Activated CD4-positive, alpha-beta memory T cell treated with anti-CD3 and anti-CD28 coated beads, Interleukin-2, amount 10 ng/mL, durations not matched to agents 7 days and 5 days (primary cell): ENCODE data around the gene CDHR1. TPM values are rescaled to one million over a fixed set of nuclear protein-coding genes. Genes with fewer than 3 reads are reported as not detected.
"Not testable (repeated sequence)": the region's sequence is repeated elsewhere in the genome, so short reads cannot be mapped to it uniquely, and the experiment has no call there.

Experiments used
- CTCF ChIA-PET: fragments of 350-600 bp; sonication (Branson Sonifier 250); formaldehyde crosslinking; loops from one replicate; lab custom pipeline; 2021; ENCODE audit warnings: antibody characterized with exemption, inconsistent platforms; lab: Charles Lee
- POLR2A ChIA-PET: fragments of 350-600 bp; sonication (Branson Sonifier 250); formaldehyde crosslinking; loops from one replicate; lab custom pipeline; 2021; ENCODE audit warnings: antibody characterized with exemption; lab: Charles Lee
- DNase-seq: peaks from one replicate; pipeline ENCODE4 v3.0.0-alpha.2; 2020
- H3K27ac Mint-ChIP-seq: one replicate; pipeline ENCODE4 v1.8.0; 2021; ENCODE audit warnings: mild to moderate bottlenecking, mixed read lengths
- H3K27me3 Mint-ChIP-seq: one replicate; pipeline ENCODE4 v1.8.0; 2021; ENCODE audit warnings: mixed read lengths
- H3K36me3 Mint-ChIP-seq: one replicate; pipeline ENCODE4 v1.8.0; 2021; ENCODE audit warnings: low read depth, mixed read lengths
- H3K4me1 Mint-ChIP-seq: one replicate; pipeline ENCODE4 v1.8.0; 2021; ENCODE audit warnings: mixed read lengths
- H3K4me3 Mint-ChIP-seq: one replicate; pipeline ENCODE4 v1.8.0; 2021; ENCODE audit warnings: mild to moderate bottlenecking, mixed read lengths
- H3K9me3 Mint-ChIP-seq: one replicate; pipeline ENCODE4 v1.8.0; 2021; ENCODE audit warnings: mixed read lengths
- total RNA-seq, 2 experiments: library from RNA; stranded (reverse); gene quantifications; one replicate each; pipeline ENCODE4 v1.2.3, GENCODE V29; 2021

Gene CDHR1
- total RNA-seq, 2 experiments from 2014 or later: 0.38 to 0.45 TPM

GRCh38 chr10:84163996-84164395 is 30.3 kb upstream of the CDHR1 start:
- POLR2A ChIA-PET: no interaction called here
- DNase-seq: no peak
- Mint-ChIP-seq H3K27ac (no peak overlapping the region), H3K27me3 (peaks cover 22% of the 10 kb centered on the region), H3K9me3 (no peaks in the 10 kb centered on the region), H3K4me1 (no peaks in the 10 kb centered on the region), H3K36me3 (no peaks in the 10 kb centered on the region), H3K4me3 (no peak overlapping the region)
- CTCF ChIA-PET: interaction anchor here (2.7 kb wide), 1 partner anchor 15 kb away, joined by 11 read pairs; no protein-coding TSS in a partner anchor

GRCh38 chr10:84164442-84164841 is 29.9 kb upstream of the CDHR1 start:
- no peaks in the 10 kb centered on the region for H3K36me3 Mint-ChIP-seq
- peaks cover 21% of the 10 kb centered on the region for H3K27me3 Mint-ChIP-seq
- H3K4me1 Mint-ChIP-seq: no peaks in the 10 kb centered on the region
- ChIA-PET POLR2A (no interaction called here), CTCF (interaction anchor here (2.7 kb wide), 1 partner anchor 16 kb away, joined by 11 read pairs; no protein-coding TSS in a partner anchor)
- no peak for DNase-seq
- H3K9me3 Mint-ChIP-seq: no peaks in the 10 kb centered on the region
- no peak overlapping the region for H3K4me3 Mint-ChIP-seq
- H3K27ac Mint-ChIP-seq: no peak overlapping the region

GRCh38 chr10:84166620-84167288 is 27.6 kb upstream of the CDHR1 start:
- Mint-ChIP-seq H3K9me3 (no peaks in the 10 kb centered on the region), H3K36me3 (no peaks in the 10 kb centered on the region), H3K4me1 (no peaks in the 10 kb centered on the region), H3K27me3 (peaks cover 14% of the 10 kb centered on the region), H3K4me3 (no peak overlapping the region), H3K27ac (no peak overlapping the region)
- ChIA-PET CTCF (interaction anchor here (1.8 kb wide), 1 partner anchor 19 kb away, joined by 3 read pairs; no protein-coding TSS in a partner anchor), POLR2A (no interaction called here)
- no peak for DNase-seq

- peaks cover 12% of the 10 kb centered on the region for H3K27me3 Mint-ChIP-seq
- CTCF ChIA-PET: interaction anchor here (1.8 kb wide), 1 partner anchor 19 kb away, joined by 3 read pairs; no protein-coding TSS in a partner anchor
Measured at GRCh38 chr10:84167289-84167653, 27.1 kb upstream of the CDHR1 start.

GRCh38 chr10:84168382-84168781 is 26.0 kb upstream of the CDHR1 start:
- H3K4me1 Mint-ChIP-seq, H3K27me3 Mint-ChIP-seq, POLR2A ChIA-PET, DNase-seq, H3K36me3 Mint-ChIP-seq, H3K9me3 Mint-ChIP-seq, H3K4me3 Mint-ChIP-seq, H3K27ac Mint-ChIP-seq: not testable (repeated sequence)
- CTCF ChIA-PET: interaction anchor here (1.1 kb wide), 1 partner anchor 19 kb away, joined by 3 read pairs; no protein-coding TSS in a partner anchor

More at GRCh38 chr10:84167289-84167653, 27.1 kb upstream of the CDHR1 start:
- H3K36me3 Mint-ChIP-seq, H3K27ac Mint-ChIP-seq, H3K4me1 Mint-ChIP-seq, POLR2A ChIA-PET, DNase-seq, H3K9me3 Mint-ChIP-seq, H3K4me3 Mint-ChIP-seq: not testable (repeated sequence)

GRCh38 chr10:84171237-84171636 is 23.1 kb upstream of the CDHR1 start:
- H3K4me3 Mint-ChIP-seq, DNase-seq, H3K9me3 Mint-ChIP-seq, H3K27me3 Mint-ChIP-seq, CTCF ChIA-PET, H3K36me3 Mint-ChIP-seq, H3K27ac Mint-ChIP-seq, H3K4me1 Mint-ChIP-seq, POLR2A ChIA-PET: not testable (repeated sequence)

- H3K27ac Mint-ChIP-seq, H3K27me3 Mint-ChIP-seq, H3K9me3 Mint-ChIP-seq, H3K4me3 Mint-ChIP-seq, DNase-seq, POLR2A ChIA-PET, H3K36me3 Mint-ChIP-seq, CTCF ChIA-PET, H3K4me1 Mint-ChIP-seq: not testable (repeated sequence)
Measured at GRCh38 chr10:84171700-84172466, 22.5 kb upstream of the CDHR1 start.

GRCh38 chr10:84172467-84173356 is 21.6 kb upstream of the CDHR1 start:
- H3K9me3 Mint-ChIP-seq: no peaks in the 10 kb centered on the region
- no peaks in the 10 kb centered on the region for H3K27me3 Mint-ChIP-seq
- ChIA-PET POLR2A (no interaction called here), CTCF (no interaction called here)
- H3K4me1 Mint-ChIP-seq: no peaks in the 10 kb centered on the region
- no peaks in the 10 kb centered on the region for H3K36me3 Mint-ChIP-seq
- H3K4me3 Mint-ChIP-seq: no peak overlapping the region
- no peak overlapping the region for H3K27ac Mint-ChIP-seq
- no peak for DNase-seq

GRCh38 chr10:84173501-84173929 is 20.8 kb upstream of the CDHR1 start, which contains the start of gene GPR15LG:
GPR15LG (plus strand) TSS chr10:84173801; CDS start chr10:84173852, 51 bp downstream.
- Mint-ChIP-seq H3K9me3 (no peaks in the 10 kb centered on the region), H3K4me3 (no peak within 1 kb of the TSS), H3K4me1 (no peaks in the 10 kb centered on the region), H3K36me3 (no peaks in the 10 kb centered on the region), H3K27ac (no peak within 1 kb of the TSS), H3K27me3 (no peaks in the 10 kb centered on the region)
- ChIA-PET CTCF (interaction anchor here (1.3 kb wide), 1 partner anchor 26 kb away, joined by 3 read pairs; no protein-coding TSS in a partner anchor), POLR2A (no interaction called here)
- DNase-seq: no peak

- CTCF ChIA-PET: no interaction called here
- no peak for DNase-seq
- no peaks in the 10 kb centered on the region for H3K36me3 Mint-ChIP-seq
- no peak overlapping the region for H3K4me3 Mint-ChIP-seq
- POLR2A ChIA-PET: interaction anchor here (1.4 kb wide), 1 partner anchor 37 kb away, joined by 3 read pairs; the partner anchor contains the start of gene GHITM
- H3K4me1 Mint-ChIP-seq: no peaks in the 10 kb centered on the region
- H3K27me3 Mint-ChIP-seq: no peaks in the 10 kb centered on the region
- no peak overlapping the region for H3K27ac Mint-ChIP-seq
- no peaks in the 10 kb centered on the region for H3K9me3 Mint-ChIP-seq
Measured at GRCh38 chr10:84175436-84175835, 18.9 kb upstream of the CDHR1 start.

- CTCF ChIA-PET: interaction anchor here (2.0 kb wide), 1 partner anchor 28 kb away, joined by 8 read pairs; no protein-coding TSS in a partner anchor
- H3K4me1 Mint-ChIP-seq: no peaks in the 10 kb centered on the region
- H3K9me3 Mint-ChIP-seq: no peaks in the 10 kb centered on the region
- DNase-seq: no peak
- H3K27ac Mint-ChIP-seq: peak overlapping the region; percentile 66
- POLR2A ChIA-PET: interaction anchor here (1.4 to 1.6 kb wide), 2 partner anchors 37 to 38 kb away, joined by 3 to 12 read pairs; partner anchors contain the start of gene GHITM
- no peak overlapping the region for H3K4me3 Mint-ChIP-seq
- no peaks in the 10 kb centered on the region for H3K36me3 Mint-ChIP-seq
- H3K27me3 Mint-ChIP-seq: no peaks in the 10 kb centered on the region
Measured at GRCh38 chr10:84176351-84176750, 18.0 kb upstream of the CDHR1 start.

GRCh38 chr10:84176836-84177474 is 17.4 kb upstream of the CDHR1 start:
- Mint-ChIP-seq H3K4me1 (no peaks in the 10 kb centered on the region), H3K36me3 (no peaks in the 10 kb centered on the region), H3K27ac (peak overlapping the region; percentile 66), H3K4me3 (no peak overlapping the region), H3K27me3 (no peaks in the 10 kb centered on the region), H3K9me3 (no peaks in the 10 kb centered on the region)
- POLR2A ChIA-PET: interaction anchor here (1.0 to 1.6 kb wide), 3 partner anchors 20 to 38 kb away, joined by 3 to 12 read pairs (median 4); partner anchors contain the start of gene GHITM
- DNase-seq: no peak
- CTCF ChIA-PET: interaction anchor here (2.0 kb wide), 1 partner anchor 29 kb away, joined by 8 read pairs; no protein-coding TSS in a partner anchor
